Measurements from ENCODE around the gene MEX3A. TPM values are rescaled to one million over a fixed set of nuclear protein-coding genes. Genes with fewer than 3 reads are reported as not detected.

MEX3A gene
- total and polyA plus RNA-seq, 2 of the 8 experiments (the other 6 are each of a cell fraction or from before 2014, with no cell fraction given): 34.1 to 52.4 TPM

- no peak for TF ChIP-seq BACH1 (IDR thresholded peaks at IDR 0.05; ENCODE audit: low read length)
- no peak for TF ChIP-seq RXRA (IDR thresholded peaks at IDR 0.05; ENCODE audit: insufficient read depth, low read depth, low read length)
- TF ChIP-seq GTF2F1 (IDR thresholded peaks at IDR 0.05; ENCODE audit: borderline replicate concordance, low read depth, low read length): no peak
- TF ChIP-seq PHF8 (conservative IDR thresholded peaks at IDR 0.05; ENCODE audit: low read depth, low read length): no peak
- TF ChIP-seq TEAD4 (IDR thresholded peaks at IDR 0.05; ENCODE audit: low read depth, low read length): no peak
These were observed 17.6 kb downstream of the MEX3A start (continued) for GRCh38 chr1:156064615-156065014.

Measured in H1 (cell line).